GM23338 (cell line): ENCODE measurements around the gene RAD51B. TPM values are rescaled to one million over a fixed set of nuclear protein-coding genes. Genes with fewer than 3 reads are reported as not detected.

Experiments
- CTCF ChIP-seq, 2 experiments: fragments of 200-600 bp in 1 of 2; sonication (generic) in 1 of 2; conservative IDR thresholded peaks; 2 replicates each; pipeline versions ENCODE4 v1.5.1 to v1.6.1; 2016 to 2017; ENCODE audit warnings: antibody characterized with exemption in 2 of 2, low read depth in 2 of 2, mild to moderate bottlenecking in 2 of 2, moderate library complexity in 1 of 2
- EZH2phosphoT487 ChIP-seq: fragments of 200-600 bp; sonication (generic); IDR thresholded peaks from one replicate; pipeline ENCODE4 v1.8.1; 2018; ENCODE audit warnings: antibody characterized with exemption; ENCODE audit not compliant: unreplicated experiment
- JUNB ChIP-seq: IDR thresholded peaks from one replicate; pipeline ENCODE4 v1.6.1; 2016; ENCODE audit warnings: antibody characterized with exemption; ENCODE audit not compliant: unreplicated experiment
- NANOG ChIP-seq: IDR thresholded peaks from 2 replicates; pipeline ENCODE4 v1.6.1; 2016; ENCODE audit warnings: antibody characterized with exemption, borderline replicate concordance
- POLR2AphosphoS5 ChIP-seq: IDR thresholded peaks from 2 replicates; pipeline ENCODE4 v1.6.1; 2016; ENCODE audit warnings: antibody characterized with exemption, low read depth
- REST ChIP-seq: IDR thresholded peaks from one replicate; pipeline ENCODE4 v1.6.1; 2018; ENCODE audit warnings: antibody characterized with exemption; ENCODE audit not compliant: unreplicated experiment
- STAT1 ChIP-seq: IDR thresholded peaks from one replicate; pipeline ENCODE4 v1.6.1; 2016; ENCODE audit warnings: antibody characterized with exemption; ENCODE audit not compliant: unreplicated experiment
- ZNF331 ChIP-seq: fragments of 250-450 bp; sonication (Bioruptor Pico); IDR thresholded peaks from 2 replicates; pipeline ENCODE4 v1.5.0; 2020; ENCODE audit warnings: low read depth, mild to moderate bottlenecking, moderate library complexity
- ZNF462 ChIP-seq: fragments of 250-450 bp; sonication (Bioruptor Pico); IDR thresholded peaks from 2 replicates; pipeline ENCODE4 v1.5.0; 2020; ENCODE audit warnings: mild to moderate bottlenecking, moderate library complexity
- polyA plus RNA-seq: library from polyadenylated mRNA; unstranded; fragments of >200 nt; fragmentation: Nextera tagmentation; extraction: Ambion mirVana; gene quantifications from 2 replicates; pipeline ENCODE4 v1.2.1, GENCODE V29; 2016
- total RNA-seq: library from RNA; depleted of rRNA; stranded (reverse); fragments of >200 nt; shearing (Covaris generic); gene quantifications from 2 replicates; pipeline ENCODE4 v1.2.3, GENCODE V29; 2014
- TF ChIP-seq, protein P1 (sequence below): IDR thresholded peaks from 2 replicates; pipeline ENCODE4 v1.6.1; 2016; ENCODE audit warnings: antibody characterized with exemption

The RAD51B gene
- total and polyA plus RNA-seq, 2 experiments from 2014 or later = 15.7 to 29.1 TPM

DNA sequence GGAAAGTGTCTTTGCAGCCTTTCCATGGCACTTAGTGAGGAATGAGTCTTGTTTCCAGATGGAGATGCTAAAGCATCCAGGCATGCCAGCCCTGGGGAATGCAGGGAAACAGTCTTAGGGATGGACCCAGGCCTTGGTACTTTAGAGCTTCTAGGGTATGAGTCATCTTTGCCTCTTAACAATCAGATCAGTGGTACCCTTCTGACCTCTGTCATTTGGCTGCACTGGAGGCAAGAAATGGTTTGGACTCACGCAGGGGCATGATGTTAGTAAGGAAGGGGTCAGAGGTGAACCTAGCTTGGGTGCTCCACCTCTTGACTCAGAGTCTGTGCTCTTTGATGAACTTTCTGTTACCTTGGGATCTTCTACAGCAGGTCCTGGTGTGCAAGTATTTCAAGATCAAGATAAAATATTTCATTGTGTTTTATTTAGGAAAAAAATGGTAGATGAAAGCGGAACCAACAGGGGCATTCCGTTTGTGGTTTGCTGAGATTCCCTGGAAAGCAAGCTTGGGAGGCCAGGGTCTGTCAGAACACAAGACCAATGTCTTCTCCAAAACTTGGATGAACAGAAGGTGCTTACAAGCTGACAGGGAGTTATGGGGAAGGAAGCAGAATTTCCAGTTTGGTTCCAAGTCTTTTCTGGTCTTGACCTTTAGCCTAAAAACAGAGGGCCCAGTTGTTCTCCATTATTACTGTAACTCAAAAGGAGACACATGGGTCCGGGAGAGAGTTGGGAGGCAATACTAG lies 757.1 kb downstream of the RAD51B start (continued):
- no peak for TF ChIP-seq ZNF462 (CRISPR knock-in tag)
- no peak for TF ChIP-seq CTCF (conservative IDR thresholded peaks at IDR 0.05; ENCODE audit: low read depth in 2 of 2)
- no peak for TF ChIP-seq STAT1
- no peak for TF ChIP-seq EZH2phosphoT487
- TF ChIP-seq, protein P1, sequence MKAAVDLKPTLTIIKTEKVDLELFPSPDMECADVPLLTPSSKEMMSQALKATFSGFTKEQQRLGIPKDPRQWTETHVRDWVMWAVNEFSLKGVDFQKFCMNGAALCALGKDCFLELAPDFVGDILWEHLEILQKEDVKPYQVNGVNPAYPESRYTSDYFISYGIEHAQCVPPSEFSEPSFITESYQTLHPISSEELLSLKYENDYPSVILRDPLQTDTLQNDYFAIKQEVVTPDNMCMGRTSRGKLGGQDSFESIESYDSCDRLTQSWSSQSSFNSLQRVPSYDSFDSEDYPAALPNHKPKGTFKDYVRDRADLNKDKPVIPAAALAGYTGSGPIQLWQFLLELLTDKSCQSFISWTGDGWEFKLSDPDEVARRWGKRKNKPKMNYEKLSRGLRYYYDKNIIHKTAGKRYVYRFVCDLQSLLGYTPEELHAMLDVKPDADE = no peak
- TF ChIP-seq ZNF331 (CRISPR knock-in tag) = no peak
- TF ChIP-seq REST = no peak
- TF ChIP-seq POLR2AphosphoS5 = no peak
- no peak for TF ChIP-seq JUNB
- no peak for TF ChIP-seq NANOG
